SU-DHL-6 (cell line): ENCODE results near the gene MGAT4A.

Experiments used
- H2AFZ ChIP-seq: fragments of 200-600 bp; sonication (generic); 2 replicates; pipeline ENCODE4 v1.6.1; 2014; ENCODE audit warnings: low read depth, mild to moderate bottlenecking, moderate library complexity, mixed read lengths, antibody characterized with exemption, low read length; ENCODE audit not compliant: severe bottlenecking
- H3F3A ChIP-seq: fragments of 200-600 bp; shearing (Covaris generic); 2 replicates; pipeline ENCODE4 v1.6.0; 2016; ENCODE audit warnings: antibody characterized with exemption, mild to moderate bottlenecking; ENCODE audit not compliant: insufficient read depth
- H3K27ac ChIP-seq: fragments of 200-600 bp; sonication (generic); 2 replicates; pipeline ENCODE4 v1.5.1; 2016; ENCODE audit warnings: low read depth, mild to moderate bottlenecking, low read length, moderate library complexity, mixed read lengths
- H3K27me3 ChIP-seq: fragments of 200-600 bp; sonication (generic), shearing (Covaris generic); 2 replicates; pipeline ENCODE4 v1.6.0; 2014; ENCODE audit warnings: mild to moderate bottlenecking, low read length
- H3K36me3 ChIP-seq: fragments of 200-600 bp; sonication (generic); 2 replicates; pipeline ENCODE4 v1.6.1; 2014; ENCODE audit warnings: mild to moderate bottlenecking, low read length, mixed read lengths
- H3K4me2 ChIP-seq: fragments of 300-600, 200-600 bp; shearing (Covaris generic), sonication (generic); 2 replicates; pipeline ENCODE4 v1.6.0; 2014; ENCODE audit warnings: low read length, low read depth, mild to moderate bottlenecking; ENCODE audit not compliant: poor library complexity, severe bottlenecking
- H3K4me3 ChIP-seq: fragments of 200-600 bp; sonication (generic); 2 replicates; pipeline ENCODE4 v1.5.1; 2014; ENCODE audit warnings: antibody characterized with exemption, low read length, mild to moderate bottlenecking, mixed read lengths; ENCODE audit not compliant: insufficient read depth, poor library complexity, severe bottlenecking
- H3K79me2 ChIP-seq: fragments of 200-600 bp; sonication (generic); 2 replicates; pipeline ENCODE4 v1.6.1; 2014; ENCODE audit warnings: mild to moderate bottlenecking, low read length, moderate library complexity; ENCODE audit not compliant: insufficient read depth
- H3K9ac ChIP-seq: fragments of 200-600 bp; sonication (generic); 2 replicates; pipeline ENCODE4 v1.7.0; 2014; ENCODE audit warnings: mild to moderate bottlenecking, low read length
- H3K9me2 ChIP-seq: fragments of 200-600 bp; sonication (generic); replicated peaks from 2 replicates; pipeline ENCODE4 v1.6.1; 2014; ENCODE audit warnings: low read length; ENCODE audit not compliant: insufficient read depth
- H3K9me3 ChIP-seq: fragments of 200-600 bp; sonication (generic); 2 replicates; pipeline ENCODE4 v1.6.1; 2014; ENCODE audit warnings: low read length, mixed read lengths; ENCODE audit not compliant: insufficient read depth
- H4K20me1 ChIP-seq: fragments of 200-600 bp; sonication (generic); 2 replicates; pipeline ENCODE4 v1.6.1; 2014; ENCODE audit warnings: low read depth, mild to moderate bottlenecking, antibody characterized with exemption, low read length, moderate library complexity, mixed read lengths
- CTCF ChIP-seq: fragments of 200-600 bp; sonication (generic); IDR thresholded peaks from one replicate; pipeline ENCODE4 v1.5.1; 2017; ENCODE audit warnings: antibody characterized with exemption, mild to moderate bottlenecking, low read length, moderate library complexity; ENCODE audit not compliant: insufficient read depth, poor library complexity, severe bottlenecking
- EZH2phosphoT487 ChIP-seq: fragments of 200-600 bp; sonication (generic), shearing (Covaris generic); conservative IDR thresholded peaks from 2 replicates; pipeline ENCODE4 v1.6.1; 2018; ENCODE audit warnings: mild to moderate bottlenecking, antibody characterized with exemption, low read length, moderate library complexity, mixed read lengths

MGAT4A gene

GRCh38 chr2:98703738-98704137 lies 27.2 kb downstream of the MGAT4A start:
- no peak overlapping the region for H3K4me3 ChIP-seq
- H4K20me1 ChIP-seq, result no peaks in the 10 kb centered on the region
- H3K9ac ChIP-seq, result no peak overlapping the region
- TF ChIP-seq EZH2phosphoT487, result no peak
- no peak for TF ChIP-seq CTCF
- H2AFZ ChIP-seq, result no peak overlapping the region
- no peaks in the 10 kb centered on the region for H3K9me2 ChIP-seq
- no peak overlapping the region for H3K4me2 ChIP-seq
- H3F3A ChIP-seq, result no peaks in the 10 kb centered on the region
- no peak overlapping the region for H3K27ac ChIP-seq
- H3K27me3 ChIP-seq, result no peaks in the 10 kb centered on the region
- no peaks in the 10 kb centered on the region for H3K79me2 ChIP-seq
- H3K36me3 ChIP-seq, result no peaks in the 10 kb centered on the region
- no peaks in the 10 kb centered on the region for H3K9me3 ChIP-seq

GRCh38 chr2:98702858-98703620 lies 27.9 kb downstream of the MGAT4A start:
- no peak overlapping the region for H3K4me3 ChIP-seq
- H4K20me1 ChIP-seq, result no peaks in the 10 kb centered on the region

GRCh38 chr2:98702127-98702802 lies 28.7 kb downstream of the MGAT4A start:
- no peaks in the 10 kb centered on the region for H3K79me2 ChIP-seq
- H3K9me2 ChIP-seq, result no peaks in the 10 kb centered on the region
- no peak overlapping the region for H3K9ac ChIP-seq
- no peaks in the 10 kb centered on the region for H3K27me3 ChIP-seq
- no peak overlapping the region for H3K4me2 ChIP-seq
- H4K20me1 ChIP-seq, result no peaks in the 10 kb centered on the region
- no peaks in the 10 kb centered on the region for H3K9me3 ChIP-seq
- no peaks in the 10 kb centered on the region for H3K36me3 ChIP-seq
- no peak overlapping the region for H2AFZ ChIP-seq
- TF ChIP-seq CTCF (no peak), EZH2phosphoT487 (no peak)
- no peak overlapping the region for H3K27ac ChIP-seq
- H3K4me3 ChIP-seq, result no peak overlapping the region
- no peaks in the 10 kb centered on the region for H3F3A ChIP-seq

More at GRCh38 chr2:98702858-98703620, 27.9 kb downstream of the MGAT4A start:
- Histone ChIP-seq H3K36me3 (no peaks in the 10 kb centered on the region), H2AFZ (no peak overlapping the region), H3F3A (no peaks in the 10 kb centered on the region), H3K4me2 (no peak overlapping the region), H3K79me2 (no peaks in the 10 kb centered on the region), H3K9me2 (no peaks in the 10 kb centered on the region), H3K27ac (no peak overlapping the region), H3K9me3 (no peaks in the 10 kb centered on the region), H3K27me3 (no peaks in the 10 kb centered on the region), H3K9ac (no peak overlapping the region)
- TF ChIP-seq EZH2phosphoT487 (no peak), CTCF (no peak)
